CD14-positive monocyte (primary cell): ENCODE results near the gene CRYBA2. TPM values are rescaled to one million over a fixed set of nuclear protein-coding genes. Genes with fewer than 3 reads are reported as not detected.

Experiments used
- DNase-seq, 3 donors: peaks; one replicate each; pipeline ENCODE4 v3.0.0-alpha.2; 2011 to 2022
- H2AFZ ChIP-seq: 2 replicates; pipeline ENCODE4 v1.6.0; 2012; ENCODE audit warnings: mild to moderate bottlenecking, low read depth, low read length, inconsistent platforms; ENCODE audit not compliant: insufficient read depth, poor library complexity, severe bottlenecking
- H3K27ac ChIP-seq, 2 donors: 1 replicate in 1 of 2; 2 replicates in 1 of 2; pipeline ENCODE4 v1.5.1; 2012 to 2013; ENCODE audit warnings: low read length in 2 of 2, control low read depth in 1 of 2, inconsistent platforms in 1 of 2, low read depth in 1 of 2, mild to moderate bottlenecking in 1 of 2
- H3K27me3 ChIP-seq, 2 donors: one replicate each; pipeline versions ENCODE4 v1.6.0 to v1.6.1; 2011 to 2013; ENCODE audit warnings: low read length in 2 of 2; ENCODE audit not compliant: control insufficient read depth in 2 of 2, insufficient read depth in 2 of 2
- H3K36me3 ChIP-seq, 2 donors: replicated peaks in 1 of 2; 1 replicate in 1 of 2; 2 replicates in 1 of 2; pipeline versions ENCODE4 v1.5.1 to v1.6.1; 2012 to 2013; ENCODE audit warnings: low read length in 2 of 2, control low read depth in 1 of 2, inconsistent platforms in 1 of 2, mild to moderate bottlenecking in 1 of 2; ENCODE audit not compliant: insufficient read depth in 2 of 2, control insufficient read depth in 1 of 2
- H3K4me1 ChIP-seq, 2 donors: 1 replicate in 1 of 2; 2 replicates in 1 of 2; pipeline versions ENCODE4 v1.5.1 to v1.6.1; 2012 to 2013; ENCODE audit warnings: low read length in 2 of 2, control low read depth in 1 of 2, inconsistent platforms in 1 of 2, mild to moderate bottlenecking in 1 of 2, moderate library complexity in 1 of 2; ENCODE audit not compliant: insufficient read depth in 2 of 2, control insufficient read depth in 1 of 2
- H3K4me2 ChIP-seq: replicated peaks from 2 replicates; pipeline ENCODE3; 2012; ENCODE audit warnings: low read length, moderate library complexity, mild to moderate bottlenecking; ENCODE audit not compliant: poor library complexity, severe bottlenecking; ENCODE audit errors: extremely low read depth
- H3K4me3 ChIP-seq, 3 experiments: fragments of 200-600 bp in 1 of 3; sonication (generic) in 1 of 3; replicated peaks in 1 of 3; 1 replicate in 2 of 3; 2 replicates in 1 of 3; pipeline ENCODE4 v1.5.1; 2011 to 2013; ENCODE audit warnings: low read length in 3 of 3, mild to moderate bottlenecking in 3 of 3, control low read depth in 2 of 3, low read depth in 2 of 3, inconsistent platforms in 1 of 3, moderate library complexity in 1 of 3
- H3K79me2 ChIP-seq: 2 replicates; pipeline ENCODE4 v1.6.0; 2012; ENCODE audit warnings: mild to moderate bottlenecking, control low read depth, inconsistent platforms, low read length, moderate library complexity; ENCODE audit not compliant: insufficient read depth
- H3K9ac ChIP-seq: 2 replicates; pipeline ENCODE4 v1.6.0; 2017; ENCODE audit warnings: low read length, mild to moderate bottlenecking; ENCODE audit not compliant: insufficient read depth, poor library complexity, severe bottlenecking
- H3K9me3 ChIP-seq, 2 donors: replicated peaks in 1 of 2; 1 replicate in 1 of 2; 2 replicates in 1 of 2; pipeline versions ENCODE4 v1.5.1 to v1.6.1; 2012 to 2013; ENCODE audit warnings: low read length in 2 of 2, control low read depth in 1 of 2; ENCODE audit not compliant: control insufficient read depth in 1 of 2, insufficient read depth in 1 of 2
- H4K20me1 ChIP-seq: 2 replicates; pipeline ENCODE4 v1.6.0; 2012; ENCODE audit warnings: mild to moderate bottlenecking, low read length, control low read depth, moderate library complexity; ENCODE audit not compliant: insufficient read depth
- H3K27ac Mint-ChIP-seq, 7 donors: one replicate each; pipeline ENCODE4 v1.8.0; 2020; ENCODE audit warnings: mild to moderate bottlenecking in 7 of 7, mixed read lengths in 7 of 7, moderate library complexity in 6 of 7, inconsistent platforms in 2 of 7
- H3K27me3 Mint-ChIP-seq, 3 donors: one replicate each; pipeline ENCODE4 v1.8.0; 2021 to 2022; ENCODE audit warnings: low read depth in 3 of 3, mild to moderate bottlenecking in 3 of 3, mixed read lengths in 3 of 3, moderate library complexity in 3 of 3, inconsistent platforms in 1 of 3
- H3K36me3 Mint-ChIP-seq, 2 donors: one replicate each; pipeline ENCODE4 v1.8.0; 2020; ENCODE audit warnings: mixed read lengths in 2 of 2, inconsistent platforms in 1 of 2, mild to moderate bottlenecking in 1 of 2
- H3K4me1 Mint-ChIP-seq: one replicate; pipeline ENCODE4 v1.8.0; 2020; ENCODE audit warnings: mild to moderate bottlenecking, mixed read lengths
- H3K4me3 Mint-ChIP-seq, 2 donors: one replicate each; pipeline ENCODE4 v1.8.0; 2020; ENCODE audit warnings: mild to moderate bottlenecking in 2 of 2, mixed read lengths in 2 of 2, moderate library complexity in 1 of 2
- H3K9me3 Mint-ChIP-seq, 7 donors: one replicate each; pipeline ENCODE4 v1.8.0; 2020 to 2022; ENCODE audit warnings: mixed read lengths in 7 of 7, mild to moderate bottlenecking in 6 of 7, moderate library complexity in 6 of 7, inconsistent platforms in 2 of 7
- CTCF ChIP-seq: fragments of 200-600 bp; IDR thresholded peaks from one replicate; pipeline ENCODE4 v1.8.0; 2022; ENCODE audit warnings: antibody characterized with exemption, mild to moderate bottlenecking
- WGBS: methylation state at CpG from one replicate; pipeline ENCODE4 v1.1.5; 2013; ENCODE audit warnings: missing lambda C conversion rate; ENCODE audit not compliant: insufficient coverage; 5-methylcytosine and 5-hydroxymethylcytosine counted together
- intact Hi-C, 2 donors: fragments of 100-400 bp; cut with micrococcal nuclease; formaldehyde crosslinking; loops; one replicate each; pipeline versions ENCODE4 v1.15.0 to v1.15.1; 2023
- polyA plus RNA-seq, 3 donors: library from polyadenylated mRNA; depleted of rRNA in 1 of 3; unstranded in 2 of 3; stranded (reverse) in 1 of 3; fragments of 300-500 nt in 2 of 3; fragments of >200 nt in 1 of 3; fragmentation: Illumina TruSeq in 2 of 3; gene quantifications; 1 replicate in 2 of 3; 2 replicates in 1 of 3; pipeline ENCODE4 v1.2.3, GENCODE V29; 2012 to 2021

The CRYBA2 gene
- polyA plus RNA-seq, 3 donors, result not detected

GRCh38 chr2:218985021-218985324, 8.2 kb downstream of the CRYBA2 start, which contains the start of gene FEV:
Gene FEV (minus strand): TSS chr2:218985184. CDS start chr2:218985075, 109 bp downstream.
- 1% methylated on average over 32 of the region's 32 CpGs for WGBS
- Histone ChIP-seq H2AFZ (no peak within 1 kb of the TSS), H3K9me3 (peaks cover 0 to 29% of the 10 kb centered on the region in 2 donors), H3K27ac (no peak within 1 kb of the TSS), H4K20me1 (no peaks in the 10 kb centered on the region), H3K4me2 (no peak within 1 kb of the TSS), H3K79me2 (no peaks in the 10 kb centered on the region), H3K27me3 (peaks cover 72 to 91% of the 10 kb centered on the region in 2 donors), H3K36me3 (no peaks in the 10 kb centered on the region), H3K4me1 (peaks cover 8 to 20% of the 10 kb centered on the region in 2 donors), H3K4me3 (no peak within 1 kb of the TSS), H3K9ac (no peak within 1 kb of the TSS)
- no peak for TF ChIP-seq CTCF
- DNase-seq, result no peak
- Mint-ChIP-seq H3K36me3 (peaks cover 0 to 7% of the 10 kb centered on the region in 2 donors), H3K27me3 (peaks cover 86 to 98% (median 88%) of the 10 kb centered on the region in 3 donors), H3K4me1 (peaks cover 19% of the 10 kb centered on the region), H3K4me3 (peak within 1 kb of the TSS; percentile 16 to 84), H3K27ac (peak within 1 kb of the TSS in 1 of 7 donors; percentile 9), H3K9me3 (peaks cover 0 to 22% (median 9%) of the 10 kb centered on the region in 7 donors)
- intact Hi-C loops, result no loop called here

- Histone ChIP-seq H3K27me3 (peaks cover 72 to 91% of the 10 kb centered on the region in 2 donors), H3K9me3 (peaks cover 0 to 29% of the 10 kb centered on the region in 2 donors), H3K9ac (no peak overlapping the region), H3K4me3 (no peak overlapping the region), H2AFZ (no peak overlapping the region), H3K79me2 (no peaks in the 10 kb centered on the region), H4K20me1 (no peaks in the 10 kb centered on the region), H3K36me3 (no peaks in the 10 kb centered on the region), H3K4me2 (no peak overlapping the region), H3K4me1 (peaks cover 8 to 24% of the 10 kb centered on the region in 2 donors), H3K27ac (no peak overlapping the region)
- TF ChIP-seq CTCF, result no peak
- under 1% methylated on average over 49 of the region's 50 CpGs for WGBS
- Mint-ChIP-seq H3K4me3 (peak overlapping the region in 1 of 2 donors; percentile 84), H3K9me3 (peaks cover 0 to 22% (median 10%) of the 10 kb centered on the region in 7 donors), H3K4me1 (peaks cover 23% of the 10 kb centered on the region), H3K27ac (peak overlapping the region in 1 of 7 donors; percentile 9), H3K36me3 (peaks cover 0 to 7% of the 10 kb centered on the region in 2 donors), H3K27me3 (peaks cover 85 to 98% (median 88%) of the 10 kb centered on the region in 3 donors)
- DNase-seq, result no peak
- intact Hi-C loops, result no loop called here
Observed at GRCh38 chr2:218984239-218985020, 8.8 kb downstream of the CRYBA2 start.
